NCI-H2227 (cell line): ENCODE data around the gene NAA25.

Experiments
- DNase-seq: peaks from one replicate; lab custom pipeline; 2025; ENCODE audit not compliant: unreplicated experiment; lab: John Stamatoyannopoulos, UW

NAA25 gene

DNA sequence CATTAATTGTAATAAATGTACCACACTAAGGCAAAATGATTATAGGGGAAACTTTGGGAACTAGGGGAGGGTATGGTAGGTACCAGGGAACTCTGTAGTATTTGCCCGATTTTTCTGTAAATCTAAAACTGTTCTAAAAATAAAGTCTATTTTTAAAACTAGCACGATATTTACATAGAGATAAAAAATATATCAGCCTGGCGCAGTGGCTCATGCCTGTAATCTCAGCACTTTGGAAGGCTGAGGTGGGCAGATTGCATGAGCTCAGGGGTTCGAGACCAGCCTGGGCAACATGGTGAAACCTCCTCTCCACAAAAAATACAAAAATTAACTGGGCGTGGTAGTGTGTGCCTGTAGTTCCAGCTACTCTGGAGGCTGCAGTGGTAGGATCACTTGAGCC lies 128.0 kb downstream of the NAA25 start:
- DNase-seq: no peak

GRCh38 chr12:111978545-111978944 lies 130.0 kb downstream of the NAA25 start:
- no peak for DNase-seq

- no peak for DNase-seq
Measured at GRCh38 chr12:111976860-111977259, 131.7 kb downstream of the NAA25 start.
